OCI-LY1 (cell line): Measurements from ENCODE around the gene NUBP2.

Experiments used
- H2AFZ ChIP-seq: fragments of 200-600 bp; sonication (generic), shearing (Covaris generic); 2 replicates; pipeline ENCODE4 v1.6.0; 2014; ENCODE audit warnings: antibody characterized with exemption, mild to moderate bottlenecking, low read length
- H3F3A ChIP-seq: fragments of 200-600 bp; sonication (generic), shearing (Covaris generic); 2 replicates; pipeline ENCODE4 v1.6.0; 2014; ENCODE audit warnings: mild to moderate bottlenecking, antibody characterized with exemption, low read length, moderate library complexity; ENCODE audit not compliant: insufficient read depth
- H3K27ac ChIP-seq: fragments of 200-600 bp; sonication (generic); 2 replicates; pipeline ENCODE4 v1.5.1; 2014; ENCODE audit warnings: low read length, mixed run types, mild to moderate bottlenecking, low read depth; ENCODE audit not compliant: poor library complexity, severe bottlenecking
- H3K27me3 ChIP-seq: fragments of 200-600 bp; sonication (generic); 2 replicates; pipeline ENCODE4 v1.6.0; 2014; ENCODE audit warnings: antibody characterized with exemption, mild to moderate bottlenecking, low read length, moderate library complexity; ENCODE audit not compliant: insufficient read depth
- H3K36me3 ChIP-seq: fragments of 200-600 bp; sonication (generic); 2 replicates; pipeline ENCODE4 v1.6.1; 2014; ENCODE audit warnings: mild to moderate bottlenecking, antibody characterized with exemption, low read length, moderate library complexity, mixed read lengths; ENCODE audit not compliant: insufficient read depth
- H3K4me1 ChIP-seq: fragments of 200-600 bp; sonication (generic); 2 replicates; pipeline ENCODE4 v1.5.1; 2014; ENCODE audit warnings: mild to moderate bottlenecking, low read length, moderate library complexity; ENCODE audit not compliant: insufficient read depth, severe bottlenecking
- H3K4me2 ChIP-seq: fragments of 200-600 bp; sonication (generic), shearing (Covaris generic); 2 replicates; pipeline ENCODE4 v1.6.1; 2014; ENCODE audit warnings: low read length
- H3K4me3 ChIP-seq: fragments of 200-600 bp; sonication (generic); 2 replicates; pipeline ENCODE4 v1.5.1; 2014; ENCODE audit warnings: low read length, low read depth, mild to moderate bottlenecking, mixed read lengths; ENCODE audit not compliant: poor library complexity, severe bottlenecking
- H3K79me2 ChIP-seq: fragments of 200-600 bp; shearing (Covaris generic); 2 replicates; pipeline ENCODE4 v1.6.1; 2016; ENCODE audit warnings: mixed run types, low read length, mixed read lengths; ENCODE audit not compliant: insufficient read depth
- H3K9ac ChIP-seq: fragments of 200-600 bp; sonication (generic), shearing (Covaris generic); 2 replicates; pipeline ENCODE4 v1.6.1; 2014; ENCODE audit warnings: mild to moderate bottlenecking, low read length, mixed read lengths
- H3K9me2 ChIP-seq: fragments of 200-600 bp; sonication (generic), shearing (Covaris generic); 2 replicates; pipeline ENCODE4 v1.6.1; 2014; ENCODE audit warnings: low read depth, mild to moderate bottlenecking, low read length, mixed read lengths
- H3K9me3 ChIP-seq: fragments of 200-600 bp; shearing (Covaris generic); 2 replicates; pipeline ENCODE4 v1.6.1; 2014; ENCODE audit warnings: low read length, mixed read lengths
- H4K20me1 ChIP-seq: fragments of 200-600 bp; sonication (generic), shearing (Covaris generic); 2 replicates; pipeline ENCODE4 v1.6.0; 2016; ENCODE audit warnings: mild to moderate bottlenecking, low read length; ENCODE audit not compliant: insufficient read depth
- EZH2 ChIP-seq: fragments of 200-600 bp; sonication (generic), shearing (Covaris generic); IDR thresholded peaks from 2 replicates; pipeline ENCODE4 v1.8.0; 2017; ENCODE audit warnings: borderline replicate concordance, mixed run types, mild to moderate bottlenecking, antibody characterized with exemption, low read length, moderate library complexity, mixed read lengths
- TF ChIP-seq, protein P1 (sequence below): fragments of 200-600 bp; sonication (generic), shearing (Covaris generic); IDR thresholded peaks from 2 replicates; pipeline ENCODE4 v1.5.1; 2017; ENCODE audit warnings: mild to moderate bottlenecking, antibody characterized with exemption, low read length, moderate library complexity, mixed read lengths

NUBP2 gene

GRCh38 chr16:1779234-1779701, 3.5 kb upstream of the NUBP2 start:
- Histone ChIP-seq H3K4me2 (no peak overlapping the region), H3K79me2 (peaks cover 6% of the 10 kb centered on the region; the same call in 1 of the 2 replicates), H3K27ac (no peak overlapping the region), H3K4me1 (peaks cover 25% of the 10 kb centered on the region), H4K20me1 (no peaks in the 10 kb centered on the region), H3K9me3 (no peaks in the 10 kb centered on the region), H3K36me3 (peaks cover 44% of the 10 kb centered on the region), H3K9ac (no peak overlapping the region), H3K4me3 (no peak overlapping the region), H2AFZ (no peak overlapping the region), H3K9me2 (no peaks in the 10 kb centered on the region), H3K27me3 (no peaks in the 10 kb centered on the region), H3F3A (0 out of 2 replicates have a peak, but pooled peaks cover 3% of the 10 kb centered on the region)
- no peak for TF ChIP-seq EZH2
- TF ChIP-seq, protein P1, sequence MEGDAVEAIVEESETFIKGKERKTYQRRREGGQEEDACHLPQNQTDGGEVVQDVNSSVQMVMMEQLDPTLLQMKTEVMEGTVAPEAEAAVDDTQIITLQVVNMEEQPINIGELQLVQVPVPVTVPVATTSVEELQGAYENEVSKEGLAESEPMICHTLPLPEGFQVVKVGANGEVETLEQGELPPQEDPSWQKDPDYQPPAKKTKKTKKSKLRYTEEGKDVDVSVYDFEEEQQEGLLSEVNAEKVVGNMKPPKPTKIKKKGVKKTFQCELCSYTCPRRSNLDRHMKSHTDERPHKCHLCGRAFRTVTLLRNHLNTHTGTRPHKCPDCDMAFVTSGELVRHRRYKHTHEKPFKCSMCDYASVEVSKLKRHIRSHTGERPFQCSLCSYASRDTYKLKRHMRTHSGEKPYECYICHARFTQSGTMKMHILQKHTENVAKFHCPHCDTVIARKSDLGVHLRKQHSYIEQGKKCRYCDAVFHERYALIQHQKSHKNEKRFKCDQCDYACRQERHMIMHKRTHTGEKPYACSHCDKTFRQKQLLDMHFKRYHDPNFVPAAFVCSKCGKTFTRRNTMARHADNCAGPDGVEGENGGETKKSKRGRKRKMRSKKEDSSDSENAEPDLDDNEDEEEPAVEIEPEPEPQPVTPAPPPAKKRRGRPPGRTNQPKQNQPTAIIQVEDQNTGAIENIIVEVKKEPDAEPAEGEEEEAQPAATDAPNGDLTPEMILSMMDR, result no peak

- no peaks in the 10 kb centered on the region for H3K27me3 ChIP-seq
- no peak for TF ChIP-seq EZH2
- TF ChIP-seq, protein P1, result no peak
- no peaks in the 10 kb centered on the region for H3K9me2 ChIP-seq
- no peak overlapping the region for H3K4me3 ChIP-seq
- H3K4me1 ChIP-seq, result peaks cover 20% of the 10 kb centered on the region
- H3K36me3 ChIP-seq, result peaks cover 47% of the 10 kb centered on the region
- peaks cover 6% of the 10 kb centered on the region for H3K79me2 ChIP-seq
- H4K20me1 ChIP-seq, result no peaks in the 10 kb centered on the region
- H3K9ac ChIP-seq, result no peak overlapping the region; the same call in 1 of the 2 replicates
- H3K27ac ChIP-seq, result no peak overlapping the region
- 0 out of 2 replicates have a peak, but pooled peaks cover 3% of the 10 kb centered on the region for H3F3A ChIP-seq
- no peak overlapping the region for H3K4me2 ChIP-seq
- H3K9me3 ChIP-seq, result no peaks in the 10 kb centered on the region
- H2AFZ ChIP-seq, result no peak overlapping the region
Measured at GRCh38 chr16:1779741-1780676, 2.8 kb upstream of the NUBP2 start.

DNA sequence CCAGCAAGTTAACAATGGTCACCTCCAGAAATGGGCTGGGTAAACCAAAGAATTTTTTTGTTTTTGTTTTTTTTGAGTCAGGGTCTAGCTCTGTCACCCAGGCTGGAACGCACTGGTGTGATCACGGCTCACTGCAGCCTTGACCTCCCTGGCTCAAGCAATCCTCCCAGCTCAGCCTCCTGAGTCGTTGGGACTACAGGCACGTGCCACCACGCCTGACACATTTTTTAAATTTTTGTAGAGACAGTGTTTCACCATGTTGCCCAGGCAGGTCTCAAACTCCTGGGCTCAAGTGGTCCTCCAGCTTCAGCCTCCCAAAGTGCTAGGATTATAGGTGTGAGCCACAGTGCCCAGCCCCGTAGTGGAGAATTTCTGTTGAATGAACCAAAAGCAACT, 2.1 kb upstream of the NUBP2 start:
- Histone ChIP-seq H4K20me1 (no peaks in the 10 kb centered on the region), H3K4me1 (peaks cover 20% of the 10 kb centered on the region), H3K27ac (no peak overlapping the region), H3F3A (0 out of 2 replicates have a peak, but pooled peaks cover 3% of the 10 kb centered on the region), H3K9ac (peak overlapping the region; percentile 73; the same call in 1 of the 2 replicates), H3K79me2 (peaks cover 6% of the 10 kb centered on the region), H2AFZ (no peak overlapping the region), H3K4me2 (peak overlapping the region; percentile 82; the same call in 1 of the 2 replicates), H3K9me2 (no peaks in the 10 kb centered on the region), H3K4me3 (peak overlapping the region; percentile 97), H3K36me3 (peaks cover 52% of the 10 kb centered on the region), H3K9me3 (no peaks in the 10 kb centered on the region), H3K27me3 (no peaks in the 10 kb centered on the region)
- TF ChIP-seq, protein P1, result no peak
- no peak for TF ChIP-seq EZH2
